SK-N-SH treated with all-trans-retinoic acid at 6 μM for 48 hours (cell line): ENCODE data around the gene MYOC.

Experiments
- ZFP30 ChIP-seq: fragments of 450-650 bp; formaldehyde crosslinking; IDR thresholded peaks from 2 replicates; pipeline ENCODE4 v1.5.0; 2022; ENCODE audit warnings: mild to moderate bottlenecking, moderate library complexity
- TF ChIP-seq, protein P1 (sequence below): fragments of 250-450 bp; sonication (Bioruptor Pico); IDR thresholded peaks from 2 replicates; pipeline ENCODE4 v1.8.0; 2020; ENCODE audit warnings: mild to moderate bottlenecking, moderate library complexity, borderline replicate concordance

GRCh38 chr1:171668372-171668771, 15.9 kb upstream of the MYOC start:
- TF ChIP-seq, protein P1, sequence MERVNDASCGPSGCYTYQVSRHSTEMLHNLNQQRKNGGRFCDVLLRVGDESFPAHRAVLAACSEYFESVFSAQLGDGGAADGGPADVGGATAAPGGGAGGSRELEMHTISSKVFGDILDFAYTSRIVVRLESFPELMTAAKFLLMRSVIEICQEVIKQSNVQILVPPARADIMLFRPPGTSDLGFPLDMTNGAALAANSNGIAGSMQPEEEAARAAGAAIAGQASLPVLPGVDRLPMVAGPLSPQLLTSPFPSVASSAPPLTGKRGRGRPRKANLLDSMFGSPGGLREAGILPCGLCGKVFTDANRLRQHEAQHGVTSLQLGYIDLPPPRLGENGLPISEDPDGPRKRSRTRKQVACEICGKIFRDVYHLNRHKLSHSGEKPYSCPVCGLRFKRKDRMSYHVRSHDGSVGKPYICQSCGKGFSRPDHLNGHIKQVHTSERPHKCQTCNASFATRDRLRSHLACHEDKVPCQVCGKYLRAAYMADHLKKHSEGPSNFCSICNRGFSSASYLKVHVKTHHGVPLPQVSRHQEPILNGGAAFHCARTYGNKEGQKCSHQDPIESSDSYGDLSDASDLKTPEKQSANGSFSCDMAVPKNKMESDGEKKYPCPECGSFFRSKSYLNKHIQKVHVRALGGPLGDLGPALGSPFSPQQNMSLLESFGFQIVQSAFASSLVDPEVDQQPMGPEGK = no peak
- TF ChIP-seq ZFP30 (CRISPR knock-in tag) = no peak
